ENCODE results near the gene CACNA1I.

CACNA1I gene

GRCh38 chr22:39560127-39560526 lies 10.4 kb upstream of the CACNA1I start:
- H2AFZ ChIP-seq (ENCODE audit: low read depth, low read length, severe bottlenecking) = no peak overlapping the region
- TF ChIP-seq, protein P1, sequence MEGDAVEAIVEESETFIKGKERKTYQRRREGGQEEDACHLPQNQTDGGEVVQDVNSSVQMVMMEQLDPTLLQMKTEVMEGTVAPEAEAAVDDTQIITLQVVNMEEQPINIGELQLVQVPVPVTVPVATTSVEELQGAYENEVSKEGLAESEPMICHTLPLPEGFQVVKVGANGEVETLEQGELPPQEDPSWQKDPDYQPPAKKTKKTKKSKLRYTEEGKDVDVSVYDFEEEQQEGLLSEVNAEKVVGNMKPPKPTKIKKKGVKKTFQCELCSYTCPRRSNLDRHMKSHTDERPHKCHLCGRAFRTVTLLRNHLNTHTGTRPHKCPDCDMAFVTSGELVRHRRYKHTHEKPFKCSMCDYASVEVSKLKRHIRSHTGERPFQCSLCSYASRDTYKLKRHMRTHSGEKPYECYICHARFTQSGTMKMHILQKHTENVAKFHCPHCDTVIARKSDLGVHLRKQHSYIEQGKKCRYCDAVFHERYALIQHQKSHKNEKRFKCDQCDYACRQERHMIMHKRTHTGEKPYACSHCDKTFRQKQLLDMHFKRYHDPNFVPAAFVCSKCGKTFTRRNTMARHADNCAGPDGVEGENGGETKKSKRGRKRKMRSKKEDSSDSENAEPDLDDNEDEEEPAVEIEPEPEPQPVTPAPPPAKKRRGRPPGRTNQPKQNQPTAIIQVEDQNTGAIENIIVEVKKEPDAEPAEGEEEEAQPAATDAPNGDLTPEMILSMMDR (IDR thresholded peaks at IDR 0.05; ENCODE audit: insufficient read depth, low read length, poor library complexity, severe bottlenecking) = no peak
- no peak for TF ChIP-seq EZH2phosphoT487 (conservative IDR thresholded peaks at IDR 0.05; ENCODE audit: low read length)
- no peak overlapping the region for H3K4me3 ChIP-seq (ENCODE audit: insufficient read depth, low read length, poor library complexity, severe bottlenecking)
- no peaks in the 10 kb centered on the region for H3K36me3 ChIP-seq (ENCODE audit: low read length)
- H3K27me3 ChIP-seq (ENCODE audit: low read length) = no peaks in the 10 kb centered on the region
- H4K20me1 ChIP-seq (ENCODE audit: low read depth, low read length) = no peaks in the 10 kb centered on the region
- H3K79me2 ChIP-seq (ENCODE audit: insufficient read depth, low read length) = no peaks in the 10 kb centered on the region
- H3F3A ChIP-seq (ENCODE audit: insufficient read depth) = no peaks in the 10 kb centered on the region
- no peak overlapping the region for H3K4me2 ChIP-seq (ENCODE audit: low read depth, low read length, poor library complexity, severe bottlenecking)
- no peaks in the 10 kb centered on the region for H3K9me2 ChIP-seq (replicated peaks; ENCODE audit: insufficient read depth, low read length)
- H3K9me3 ChIP-seq (ENCODE audit: insufficient read depth, low read length) = peaks cover 8% of the 10 kb centered on the region; the same call in 1 of the 2 replicates
- H3K27ac ChIP-seq (ENCODE audit: low read depth, low read length) = no peak overlapping the region
- H3K9ac ChIP-seq (ENCODE audit: low read length) = no peak overlapping the region

GRCh38 chr22:39562839-39563489 lies 7.6 kb upstream of the CACNA1I start:
- Histone ChIP-seq H3K27ac (ENCODE audit: low read depth, low read length) (no peak overlapping the region), H3K9me3 (ENCODE audit: insufficient read depth, low read length) (peaks cover 14% of the 10 kb centered on the region; the same call in 1 of the 2 replicates), H2AFZ (ENCODE audit: low read depth, low read length, severe bottlenecking) (no peak overlapping the region), H3K9ac (ENCODE audit: low read length) (no peak overlapping the region), H3K9me2 (replicated peaks; ENCODE audit: insufficient read depth, low read length) (no peaks in the 10 kb centered on the region), H3K36me3 (ENCODE audit: low read length) (no peaks in the 10 kb centered on the region), H3K27me3 (ENCODE audit: low read length) (no peaks in the 10 kb centered on the region), H3K4me2 (ENCODE audit: low read depth, low read length, poor library complexity, severe bottlenecking) (no peak overlapping the region), H3K4me3 (ENCODE audit: insufficient read depth, low read length, poor library complexity, severe bottlenecking) (no peak overlapping the region), H3K79me2 (ENCODE audit: insufficient read depth, low read length) (no peaks in the 10 kb centered on the region), H3F3A (ENCODE audit: insufficient read depth) (no peaks in the 10 kb centered on the region), H4K20me1 (ENCODE audit: low read depth, low read length) (no peaks in the 10 kb centered on the region)
- no peak for TF ChIP-seq EZH2phosphoT487 (conservative IDR thresholded peaks at IDR 0.05; ENCODE audit: low read length)
- TF ChIP-seq, protein P1 (IDR thresholded peaks at IDR 0.05; ENCODE audit: insufficient read depth, low read length, poor library complexity, severe bottlenecking) = no peak

DNA sequence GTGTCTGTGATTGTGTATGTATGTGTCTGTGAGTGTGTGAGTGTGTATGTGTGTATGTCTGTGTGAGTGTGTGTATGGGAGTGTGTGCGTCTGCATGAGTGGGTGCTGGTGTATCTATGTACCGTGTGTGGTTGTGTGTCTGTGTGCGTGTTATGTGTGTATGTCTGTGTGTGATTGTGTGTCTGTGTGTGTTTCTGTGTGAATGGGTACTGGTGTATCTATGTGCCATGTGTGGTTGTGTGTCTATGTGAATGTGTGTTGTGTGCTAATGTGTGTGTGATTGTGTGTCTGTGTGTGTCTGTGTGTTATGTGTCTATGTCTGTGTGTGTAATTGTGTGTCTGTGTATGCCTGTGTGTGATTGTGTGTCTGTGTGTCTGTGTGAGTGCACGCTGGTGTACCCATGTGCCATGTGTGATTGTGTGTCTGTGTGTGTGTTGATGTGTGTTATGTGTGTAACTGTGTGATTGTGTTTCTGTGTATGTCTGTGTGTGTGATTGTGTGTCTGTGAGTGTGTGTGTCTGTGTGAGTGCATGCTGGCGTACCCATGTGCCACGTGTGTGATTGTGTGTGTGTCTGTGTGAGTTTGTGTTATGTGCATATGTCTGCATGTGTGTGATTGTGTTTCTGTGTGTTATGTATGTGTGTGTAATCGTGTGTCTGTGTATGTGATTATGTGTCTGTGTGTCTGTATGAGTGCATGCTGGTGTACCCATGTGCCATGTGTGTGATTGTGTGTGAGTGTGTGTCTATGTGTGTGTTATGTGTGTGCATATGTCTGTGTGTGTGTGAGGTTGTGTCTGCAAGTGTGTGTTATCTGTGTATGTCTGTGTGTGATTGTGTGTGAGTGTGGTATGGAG lies 6.8 kb upstream of the CACNA1I start:
- no peaks in the 10 kb centered on the region for H3K79me2 ChIP-seq (ENCODE audit: insufficient read depth, low read length)
- no peak overlapping the region for H3K4me3 ChIP-seq (ENCODE audit: insufficient read depth, low read length, poor library complexity, severe bottlenecking)
- TF ChIP-seq, protein P1 (IDR thresholded peaks at IDR 0.05; ENCODE audit: insufficient read depth, low read length, poor library complexity, severe bottlenecking) = no peak
- no peaks in the 10 kb centered on the region for H3K36me3 ChIP-seq (ENCODE audit: low read length)
- H4K20me1 ChIP-seq (ENCODE audit: low read depth, low read length) = no peaks in the 10 kb centered on the region
- H3K9me3 ChIP-seq (ENCODE audit: insufficient read depth, low read length) = peaks cover 14% of the 10 kb centered on the region; the same call in 1 of the 2 replicates
- H3K9me2 ChIP-seq (replicated peaks; ENCODE audit: insufficient read depth, low read length) = no peaks in the 10 kb centered on the region
- no peaks in the 10 kb centered on the region for H3K27me3 ChIP-seq (ENCODE audit: low read length)
- H3K4me2 ChIP-seq (ENCODE audit: low read depth, low read length, poor library complexity, severe bottlenecking) = no peak overlapping the region
- H2AFZ ChIP-seq (ENCODE audit: low read depth, low read length, severe bottlenecking) = no peak overlapping the region
- no peaks in the 10 kb centered on the region for H3F3A ChIP-seq (ENCODE audit: insufficient read depth)
- H3K27ac ChIP-seq (ENCODE audit: low read depth, low read length) = no peak overlapping the region
- H3K9ac ChIP-seq (ENCODE audit: low read length) = no peak overlapping the region

All from SU-DHL-6 (cell line).